ENCODE data around the gene MYF5. TPM values are rescaled to one million over a fixed set of nuclear protein-coding genes. Genes with fewer than 3 reads are reported as not detected.

Gene MYF5
- total RNA-seq, 1 experiment from 2014 or later = not detected

DNA sequence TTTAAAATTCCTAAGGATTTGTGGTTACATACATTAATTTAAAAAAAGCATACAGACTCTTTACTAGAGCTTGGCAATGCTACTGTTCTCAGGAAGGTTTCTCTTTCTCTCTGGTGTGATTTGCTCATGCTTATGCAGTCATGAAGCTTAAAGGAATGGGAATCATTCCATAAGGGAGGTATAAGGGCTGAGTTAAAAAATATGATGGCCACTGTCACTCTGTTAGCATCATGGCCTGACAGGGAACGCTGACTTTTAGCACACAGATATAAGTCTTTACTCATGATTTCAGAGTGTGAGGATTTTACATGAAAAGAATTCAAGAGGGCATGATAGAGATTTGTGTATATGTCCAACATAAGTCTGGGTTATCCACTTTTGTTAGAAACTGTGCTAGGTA lies 3.8 kb downstream of the MYF5 start:
- TF ChIP-seq, protein P1, sequence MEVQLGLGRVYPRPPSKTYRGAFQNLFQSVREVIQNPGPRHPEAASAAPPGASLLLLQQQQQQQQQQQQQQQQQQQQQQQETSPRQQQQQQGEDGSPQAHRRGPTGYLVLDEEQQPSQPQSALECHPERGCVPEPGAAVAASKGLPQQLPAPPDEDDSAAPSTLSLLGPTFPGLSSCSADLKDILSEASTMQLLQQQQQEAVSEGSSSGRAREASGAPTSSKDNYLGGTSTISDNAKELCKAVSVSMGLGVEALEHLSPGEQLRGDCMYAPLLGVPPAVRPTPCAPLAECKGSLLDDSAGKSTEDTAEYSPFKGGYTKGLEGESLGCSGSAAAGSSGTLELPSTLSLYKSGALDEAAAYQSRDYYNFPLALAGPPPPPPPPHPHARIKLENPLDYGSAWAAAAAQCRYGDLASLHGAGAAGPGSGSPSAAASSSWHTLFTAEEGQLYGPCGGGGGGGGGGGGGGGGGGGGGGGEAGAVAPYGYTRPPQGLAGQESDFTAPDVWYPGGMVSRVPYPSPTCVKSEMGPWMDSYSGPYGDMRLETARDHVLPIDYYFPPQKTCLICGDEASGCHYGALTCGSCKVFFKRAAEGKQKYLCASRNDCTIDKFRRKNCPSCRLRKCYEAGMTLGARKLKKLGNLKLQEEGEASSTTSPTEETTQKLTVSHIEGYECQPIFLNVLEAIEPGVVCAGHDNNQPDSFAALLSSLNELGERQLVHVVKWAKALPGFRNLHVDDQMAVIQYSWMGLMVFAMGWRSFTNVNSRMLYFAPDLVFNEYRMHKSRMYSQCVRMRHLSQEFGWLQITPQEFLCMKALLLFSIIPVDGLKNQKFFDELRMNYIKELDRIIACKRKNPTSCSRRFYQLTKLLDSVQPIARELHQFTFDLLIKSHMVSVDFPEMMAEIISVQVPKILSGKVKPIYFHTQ (CRISPR knock-in tag; IDR thresholded peaks at IDR 0.05) = no peak
- TF ChIP-seq CBFB (CRISPR knock-in tag; IDR thresholded peaks at IDR 0.05; ENCODE audit: low read depth) (no peak), RELA (CRISPR knock-in tag; IDR thresholded peaks at IDR 0.05; ENCODE audit: borderline replicate concordance) (no peak), ZBTB21 (CRISPR knock-in tag; IDR thresholded peaks at IDR 0.05; ENCODE audit: borderline replicate concordance) (no peak), NFATC4 (CRISPR knock-in tag; IDR thresholded peaks at IDR 0.05) (no peak), ZNF416 (CRISPR knock-in tag; IDR thresholded peaks at IDR 0.05) (no peak)
- TF ChIP-seq, protein P2, sequence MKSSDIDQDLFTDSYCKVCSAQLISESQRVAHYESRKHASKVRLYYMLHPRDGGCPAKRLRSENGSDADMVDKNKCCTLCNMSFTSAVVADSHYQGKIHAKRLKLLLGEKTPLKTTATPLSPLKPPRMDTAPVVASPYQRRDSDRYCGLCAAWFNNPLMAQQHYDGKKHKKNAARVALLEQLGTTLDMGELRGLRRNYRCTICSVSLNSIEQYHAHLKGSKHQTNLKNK (CRISPR knock-in tag; IDR thresholded peaks at IDR 0.05) = no peak
- TF ChIP-seq, protein P3, sequence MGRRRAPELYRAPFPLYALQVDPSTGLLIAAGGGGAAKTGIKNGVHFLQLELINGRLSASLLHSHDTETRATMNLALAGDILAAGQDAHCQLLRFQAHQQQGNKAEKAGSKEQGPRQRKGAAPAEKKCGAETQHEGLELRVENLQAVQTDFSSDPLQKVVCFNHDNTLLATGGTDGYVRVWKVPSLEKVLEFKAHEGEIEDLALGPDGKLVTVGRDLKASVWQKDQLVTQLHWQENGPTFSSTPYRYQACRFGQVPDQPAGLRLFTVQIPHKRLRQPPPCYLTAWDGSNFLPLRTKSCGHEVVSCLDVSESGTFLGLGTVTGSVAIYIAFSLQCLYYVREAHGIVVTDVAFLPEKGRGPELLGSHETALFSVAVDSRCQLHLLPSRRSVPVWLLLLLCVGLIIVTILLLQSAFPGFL (CRISPR knock-in tag; IDR thresholded peaks at IDR 0.05; ENCODE audit: borderline replicate concordance) = no peak
- CTCF ChIA-PET = no interaction called here
- no peak for ATAC-seq
- Mint-ChIP-seq H3K36me3 (no peaks in the 10 kb centered on the region), H3K4me3 (no peak overlapping the region), H3K9me3 (no peaks in the 10 kb centered on the region), H3K27me3 (ENCODE audit: low read depth) (peaks cover 29% of the 10 kb centered on the region), H3K4me1 (peaks cover 14% of the 10 kb centered on the region), H3K27ac (no peak overlapping the region)
- POLR2A ChIA-PET = no interaction called here
- DNase-seq (ENCODE audit: low spot score) = no peak

DNA sequence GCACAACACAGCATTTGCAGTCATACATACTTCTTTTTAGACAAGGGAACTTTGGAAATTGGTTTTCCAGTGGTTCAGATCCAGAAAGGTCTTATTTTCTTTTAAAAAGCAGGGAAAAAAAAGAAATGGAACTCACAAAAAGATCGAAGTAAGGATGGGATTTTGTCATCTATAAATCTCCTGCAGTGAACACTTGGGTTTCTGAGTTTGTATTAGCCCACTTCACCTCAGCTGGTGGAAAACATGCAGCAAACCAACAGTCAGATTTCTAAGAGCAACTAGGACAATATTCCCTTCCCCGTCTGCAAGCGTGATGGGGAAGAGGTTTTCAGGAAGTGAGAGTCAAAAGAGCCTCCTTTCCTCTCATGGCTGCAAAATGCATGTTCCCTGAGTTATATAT lies 4.6 kb downstream of the MYF5 start:
- CTCF ChIA-PET = no interaction called here
- Mint-ChIP-seq H3K4me3 (no peak overlapping the region), H3K9me3 (no peaks in the 10 kb centered on the region), H3K4me1 (peaks cover 6% of the 10 kb centered on the region), H3K27ac (no peak overlapping the region), H3K36me3 (no peaks in the 10 kb centered on the region), H3K27me3 (ENCODE audit: low read depth) (peaks cover 21% of the 10 kb centered on the region)
- no peak for DNase-seq (ENCODE audit: low spot score)
- no peak for TF ChIP-seq GRHL2 (CRISPR knock-in tag; IDR thresholded peaks at IDR 0.05; ENCODE audit: insufficient replicate concordance, severe bottlenecking)
- TF ChIP-seq NFATC4 (CRISPR knock-in tag; IDR thresholded peaks at IDR 0.05) = no peak
- TF ChIP-seq, protein P4, sequence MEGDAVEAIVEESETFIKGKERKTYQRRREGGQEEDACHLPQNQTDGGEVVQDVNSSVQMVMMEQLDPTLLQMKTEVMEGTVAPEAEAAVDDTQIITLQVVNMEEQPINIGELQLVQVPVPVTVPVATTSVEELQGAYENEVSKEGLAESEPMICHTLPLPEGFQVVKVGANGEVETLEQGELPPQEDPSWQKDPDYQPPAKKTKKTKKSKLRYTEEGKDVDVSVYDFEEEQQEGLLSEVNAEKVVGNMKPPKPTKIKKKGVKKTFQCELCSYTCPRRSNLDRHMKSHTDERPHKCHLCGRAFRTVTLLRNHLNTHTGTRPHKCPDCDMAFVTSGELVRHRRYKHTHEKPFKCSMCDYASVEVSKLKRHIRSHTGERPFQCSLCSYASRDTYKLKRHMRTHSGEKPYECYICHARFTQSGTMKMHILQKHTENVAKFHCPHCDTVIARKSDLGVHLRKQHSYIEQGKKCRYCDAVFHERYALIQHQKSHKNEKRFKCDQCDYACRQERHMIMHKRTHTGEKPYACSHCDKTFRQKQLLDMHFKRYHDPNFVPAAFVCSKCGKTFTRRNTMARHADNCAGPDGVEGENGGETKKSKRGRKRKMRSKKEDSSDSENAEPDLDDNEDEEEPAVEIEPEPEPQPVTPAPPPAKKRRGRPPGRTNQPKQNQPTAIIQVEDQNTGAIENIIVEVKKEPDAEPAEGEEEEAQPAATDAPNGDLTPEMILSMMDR (IDR thresholded peaks at IDR 0.05) = no peak
- TF ChIP-seq, protein P5, sequence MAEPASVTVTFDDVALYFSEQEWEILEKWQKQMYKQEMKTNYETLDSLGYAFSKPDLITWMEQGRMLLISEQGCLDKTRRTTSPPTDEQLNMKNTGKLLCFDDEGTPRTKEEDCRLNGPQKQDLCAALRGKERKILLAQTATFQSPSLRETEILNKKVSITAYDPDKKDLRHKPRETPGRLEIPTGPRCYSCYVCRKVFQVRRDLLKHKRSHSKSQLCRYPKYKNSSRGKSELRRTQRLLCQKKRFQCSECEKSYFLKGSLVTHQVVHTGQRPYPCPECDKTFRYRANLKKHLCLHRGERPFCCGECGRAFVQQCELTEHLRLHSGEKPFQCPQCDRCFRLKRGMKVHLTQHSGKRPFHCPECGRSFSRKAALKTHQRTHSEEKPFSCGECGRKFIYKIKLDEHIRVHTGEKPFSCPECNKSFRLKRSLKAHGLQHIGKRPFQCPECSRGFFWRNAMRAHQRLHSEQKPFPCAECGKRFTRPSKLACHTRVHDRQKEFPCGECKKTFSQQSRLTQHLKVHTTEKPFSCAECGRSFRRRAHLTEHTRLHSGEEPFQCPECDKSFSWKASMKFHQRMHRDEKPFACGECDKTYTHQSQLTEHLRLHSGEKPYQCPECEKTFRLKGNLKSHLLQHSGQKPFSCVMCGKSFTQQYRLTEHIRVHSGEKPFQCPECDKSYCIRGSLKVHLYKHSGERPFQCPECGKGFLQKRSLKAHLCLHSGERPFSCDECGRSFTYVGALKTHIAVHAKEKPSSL (CRISPR knock-in tag; conservative IDR thresholded peaks at IDR 0.05) = no peak
- TF ChIP-seq FOXK1 (CRISPR knock-in tag; IDR thresholded peaks at IDR 0.05) = no peak
- no peak for TF ChIP-seq FOXP1 (CRISPR knock-in tag; IDR thresholded peaks at IDR 0.05; ENCODE audit: borderline replicate concordance)
- TF ChIP-seq, protein P6, sequence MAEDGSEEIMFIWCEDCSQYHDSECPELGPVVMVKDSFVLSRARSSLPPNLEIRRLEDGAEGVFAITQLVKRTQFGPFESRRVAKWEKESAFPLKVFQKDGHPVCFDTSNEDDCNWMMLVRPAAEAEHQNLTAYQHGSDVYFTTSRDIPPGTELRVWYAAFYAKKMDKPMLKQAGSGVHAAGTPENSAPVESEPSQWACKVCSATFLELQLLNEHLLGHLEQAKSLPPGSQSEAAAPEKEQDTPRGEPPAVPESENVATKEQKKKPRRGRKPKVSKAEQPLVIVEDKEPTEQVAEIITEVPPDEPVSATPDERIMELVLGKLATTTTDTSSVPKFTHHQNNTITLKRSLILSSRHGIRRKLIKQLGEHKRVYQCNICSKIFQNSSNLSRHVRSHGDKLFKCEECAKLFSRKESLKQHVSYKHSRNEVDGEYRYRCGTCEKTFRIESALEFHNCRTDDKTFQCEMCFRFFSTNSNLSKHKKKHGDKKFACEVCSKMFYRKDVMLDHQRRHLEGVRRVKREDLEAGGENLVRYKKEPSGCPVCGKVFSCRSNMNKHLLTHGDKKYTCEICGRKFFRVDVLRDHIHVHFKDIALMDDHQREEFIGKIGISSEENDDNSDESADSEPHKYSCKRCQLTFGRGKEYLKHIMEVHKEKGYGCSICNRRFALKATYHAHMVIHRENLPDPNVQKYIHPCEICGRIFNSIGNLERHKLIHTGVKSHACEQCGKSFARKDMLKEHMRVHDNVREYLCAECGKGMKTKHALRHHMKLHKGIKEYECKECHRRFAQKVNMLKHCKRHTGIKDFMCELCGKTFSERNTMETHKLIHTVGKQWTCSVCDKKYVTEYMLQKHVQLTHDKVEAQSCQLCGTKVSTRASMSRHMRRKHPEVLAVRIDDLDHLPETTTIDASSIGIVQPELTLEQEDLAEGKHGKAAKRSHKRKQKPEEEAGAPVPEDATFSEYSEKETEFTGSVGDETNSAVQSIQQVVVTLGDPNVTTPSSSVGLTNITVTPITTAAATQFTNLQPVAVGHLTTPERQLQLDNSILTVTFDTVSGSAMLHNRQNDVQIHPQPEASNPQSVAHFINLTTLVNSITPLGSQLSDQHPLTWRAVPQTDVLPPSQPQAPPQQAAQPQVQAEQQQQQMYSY (CRISPR knock-in tag; IDR thresholded peaks at IDR 0.05) = no peak
- POLR2A ChIA-PET = no interaction called here
- no peak for ATAC-seq
